Common myeloid progenitor, CD34-positive (primary cell): ENCODE measurements around the gene ZNF512B.
A peak's percentile ranks its signal among the peaks of the same experiment; 100 is the strongest.

Source experiments
- CTCF ChIA-PET: fragments of 350-600 bp; sonication (Branson Sonifier 250); formaldehyde crosslinking; loops from one replicate; lab custom pipeline; 2021; ENCODE audit warnings: antibody characterized with exemption; lab: Charles Lee
- POLR2A ChIA-PET: fragments of 350-600 bp; sonication (Branson Sonifier 250); formaldehyde crosslinking; loops from one replicate; lab custom pipeline; 2021; ENCODE audit warnings: antibody characterized with exemption; lab: Charles Lee
- DNase-seq, 3 donors: peaks; one replicate each; pipeline versions ENCODE4 v3.0.0 to v3.0.0-alpha.2; 2013
- H3K27ac ChIP-seq, 2 experiments: 1 replicate in 1 of 2; 2 replicates in 1 of 2; pipeline ENCODE4 v1.7.0; 2013; ENCODE audit warnings: inconsistent platforms in 2 of 2, low read length in 2 of 2, mild to moderate bottlenecking in 2 of 2, low read depth in 1 of 2, moderate library complexity in 1 of 2; ENCODE audit not compliant: severe bottlenecking in 2 of 2, insufficient read depth in 1 of 2, poor library complexity in 1 of 2
- H3K27me3 ChIP-seq, 5 experiments: replicated peaks in 2 of 5; 1 replicate in 3 of 5; 2 replicates in 2 of 5; pipeline versions ENCODE4 v1.6.1 to v1.7.0; 2013; ENCODE audit warnings: low read length in 4 of 5, mild to moderate bottlenecking in 2 of 5, moderate library complexity in 2 of 5, inconsistent platforms in 1 of 5; ENCODE audit not compliant: insufficient read depth in 5 of 5, control insufficient read depth in 4 of 5
- H3K36me3 ChIP-seq, 4 experiments: 1 replicate in 2 of 4; 2 replicates in 2 of 4; pipeline versions ENCODE4 v1.6.1 to v1.7.0; 2013; ENCODE audit warnings: low read length in 3 of 4, control low read depth in 1 of 4, mild to moderate bottlenecking in 1 of 4; ENCODE audit not compliant: control insufficient read depth in 4 of 4, insufficient read depth in 4 of 4
- H3K4me1 ChIP-seq, 4 experiments: 1 replicate in 3 of 4; 2 replicates in 1 of 4; pipeline versions ENCODE4 v1.6.1 to v1.7.1; 2013; ENCODE audit warnings: low read length in 3 of 4, mild to moderate bottlenecking in 3 of 4, control low read depth in 1 of 4, inconsistent platforms in 1 of 4, moderate library complexity in 1 of 4; ENCODE audit not compliant: control insufficient read depth in 4 of 4, insufficient read depth in 4 of 4; ENCODE audit errors: control extremely low read depth in 1 of 4
- H3K4me3 ChIP-seq, 7 experiments: 1 replicate in 4 of 7; 2 replicates in 3 of 7; pipeline versions ENCODE4 v1.5.1 to v1.7.0; 2013; ENCODE audit warnings: mild to moderate bottlenecking in 7 of 7, low read length in 6 of 7, moderate library complexity in 6 of 7, inconsistent platforms in 2 of 7, low read depth in 2 of 7, control low read depth in 1 of 7; ENCODE audit not compliant: insufficient read depth in 4 of 7, control insufficient read depth in 1 of 7; ENCODE audit errors: extremely low read depth in 1 of 7
- H3K9me3 ChIP-seq, 5 experiments: 1 replicate in 4 of 5; 2 replicates in 1 of 5; pipeline versions ENCODE4 v1.6.1 to v1.7.1; 2013; ENCODE audit warnings: low read length in 4 of 5, mild to moderate bottlenecking in 2 of 5, inconsistent platforms in 1 of 5, low read depth in 1 of 5, moderate library complexity in 1 of 5; ENCODE audit not compliant: control insufficient read depth in 4 of 5, insufficient read depth in 2 of 5; ENCODE audit errors: control extremely low read depth in 1 of 5
- WGBS: methylation state at CpG from one replicate; pipeline ENCODE4 v1.1.5; 2013; ENCODE audit not compliant: insufficient coverage; 5-methylcytosine and 5-hydroxymethylcytosine counted together

Gene ZNF512B

GRCh38 chr20:63958471-63958870, 11.3 kb downstream of the ZNF512B start:
- H3K27ac ChIP-seq = peak overlapping the region in 1 of 2 experiments; percentile 92
- no peaks in the 10 kb centered on the region for H3K27me3 ChIP-seq
- peaks cover 0 to 42% (median 38%) of the 10 kb centered on the region in 4 experiments for H3K4me1 ChIP-seq
- 93% methylated on average over 2 of the region's 4 CpGs for WGBS
- DNase-seq = no peak
- no peaks in the 10 kb centered on the region for H3K9me3 ChIP-seq
- H3K36me3 ChIP-seq = peaks cover 5 to 45% (median 32%) of the 10 kb centered on the region in 4 experiments
- CTCF ChIA-PET = interaction anchor here (1.6 kb wide), 1 partner anchor 15 kb away, joined by 4 read pairs; no protein-coding TSS in a partner anchor
- POLR2A ChIA-PET = no interaction called here
- H3K4me3 ChIP-seq = no peak overlapping the region

- peak overlapping the region; percentile 84 to 92 for H3K27ac ChIP-seq
- CTCF ChIA-PET = interaction anchor here (1.4 kb wide), 1 partner anchor 16 kb away, joined by 3 read pairs; no protein-coding TSS in a partner anchor
Observed at GRCh38 chr20:63957690-63958441, 11.9 kb downstream of the ZNF512B start.

GRCh38 chr20:63957004-63957689, 12.6 kb downstream of the ZNF512B start:
- ChIA-PET POLR2A (no interaction called here), CTCF (interaction anchor here (0.7 to 1.4 kb wide), 2 partner anchors 17 to 23 kb away, joined by 3 to 6 read pairs; partner anchors contain the start of gene SAMD10)
- peak; percentile 69 to 87 (median 80) for DNase-seq
- Histone ChIP-seq H3K36me3 (peaks cover 4 to 37% (median 24%) of the 10 kb centered on the region in 4 experiments), H3K27ac (peak overlapping the region; percentile 84 to 92), H3K9me3 (no peaks in the 10 kb centered on the region), H3K4me1 (peaks cover 0 to 42% (median 38%) of the 10 kb centered on the region in 4 experiments), H3K27me3 (no peaks in the 10 kb centered on the region), H3K4me3 (peak overlapping the region; percentile 25 to 82 (median 64))
- 0% methylated on average over 18 of the region's 28 CpGs for WGBS

More at GRCh38 chr20:63957690-63958441, 11.9 kb downstream of the ZNF512B start:
- no peaks in the 10 kb centered on the region for H3K27me3 ChIP-seq
- POLR2A ChIA-PET = no interaction called here
- no peaks in the 10 kb centered on the region for H3K9me3 ChIP-seq
- H3K36me3 ChIP-seq = peaks cover 5 to 39% (median 28%) of the 10 kb centered on the region in 4 experiments
- no peak for DNase-seq
- H3K4me1 ChIP-seq = peaks cover 0 to 42% (median 38%) of the 10 kb centered on the region in 4 experiments
- 87% methylated on average over 5 of the region's 13 CpGs for WGBS
- H3K4me3 ChIP-seq = peak overlapping the region in 4 of 7 experiments; percentile 64 to 82 (median 68)

- peak overlapping the region; percentile 25 to 82 (median 64) for H3K4me3 ChIP-seq
- POLR2A ChIA-PET = no interaction called here
- no CpG with 5 or more reads among the region's 15 CpGs for WGBS
- CTCF ChIA-PET = interaction anchor here (0.7 to 1.4 kb wide), 3 partner anchors 13 to 23 kb away, joined by 3 to 6 read pairs (median 3); partner anchors contain the start of gene SAMD10
- H3K9me3 ChIP-seq = no peaks in the 10 kb centered on the region
- H3K27ac ChIP-seq = peak overlapping the region; percentile 84 to 92
- no peak for DNase-seq
- no peaks in the 10 kb centered on the region for H3K27me3 ChIP-seq
- peaks cover 4 to 36% (median 21%) of the 10 kb centered on the region in 4 experiments for H3K36me3 ChIP-seq
- peaks cover 0 to 42% (median 38%) of the 10 kb centered on the region in 4 experiments for H3K4me1 ChIP-seq
Observed at GRCh38 chr20:63956664-63957003, 13.1 kb downstream of the ZNF512B start.

- Histone ChIP-seq H3K27ac (peak within 1 kb of the TSS; percentile 84 to 92), H3K4me1 (peaks cover 0 to 42% (median 40%) of the 10 kb centered on the region in 4 experiments), H3K36me3 (peaks cover 4 to 31% (median 16%) of the 10 kb centered on the region in 4 experiments), H3K27me3 (no peaks in the 10 kb centered on the region), H3K9me3 (no peaks in the 10 kb centered on the region), H3K4me3 (peak within 1 kb of the TSS; percentile 73 to 94 (median 82))
- peak; percentile 91 to 94 (median 92) for DNase-seq
- WGBS = under 1% methylated on average over 71 of the region's 105 CpGs
- CTCF ChIA-PET = interaction anchor here (0.7 to 1.2 kb wide), 5 partner anchors 12 to 64 kb away, joined by 3 to 6 read pairs (median 3); partner anchors contain the start of gene SAMD10
- POLR2A ChIA-PET = no interaction called here
Observed at GRCh38 chr20:63955827-63956663, 13.7 kb downstream of the ZNF512B start, which contains the start of gene UCKL1. UCKL1 (minus strand) TSS chr20:63956416; CDS start chr20:63956372, 44 bp downstream.

GRCh38 chr20:63955281-63955826, 14.4 kb downstream of the ZNF512B start:
- H3K4me1 ChIP-seq = peaks cover 0 to 42% (median 40%) of the 10 kb centered on the region in 4 experiments
- CTCF ChIA-PET = interaction anchor here (1.0 to 1.2 kb wide), 3 partner anchors 18 to 63 kb away, joined by 3 read pairs; no protein-coding TSS in a partner anchor
- POLR2A ChIA-PET = no interaction called here
- peak overlapping the region; percentile 73 to 94 (median 82) for H3K4me3 ChIP-seq
- H3K27me3 ChIP-seq = no peaks in the 10 kb centered on the region
- DNase-seq = peak in 2 of 3 donors; percentile 53 to 64
- WGBS = 6% methylated on average over 17 of the region's 31 CpGs
- peaks cover 4 to 35% (median 15%) of the 10 kb centered on the region in 4 experiments for H3K36me3 ChIP-seq
- H3K9me3 ChIP-seq = no peaks in the 10 kb centered on the region
- H3K27ac ChIP-seq = peak overlapping the region; percentile 50 to 84
